AG04449 (cell line): ENCODE results near the gene MKKS.

Experiments used
- CTCF ChIA-PET: fragments of 350-600 bp; formaldehyde crosslinking; extraction: SDS; loops from one replicate; lab custom pipeline; 2021; ENCODE audit warnings: antibody characterized with exemption; lab: Yijun Ruan, JAX
- POLR2A ChIA-PET: fragments of 400-600, 350-600 bp; formaldehyde crosslinking; extraction: SDS; loops from one replicate; lab custom pipeline; 2020; ENCODE audit warnings: antibody characterized with exemption, inconsistent platforms; lab: Yijun Ruan, JAX
- DNase-seq: peaks from one replicate; pipeline ENCODE4 v3.0.0-alpha.2; 2010; ENCODE audit warnings: low read depth, low spot score
- H3K4me3 ChIP-seq: 2 replicates; pipeline ENCODE4 v1.5.1; 2011; ENCODE audit warnings: low read depth, mild to moderate bottlenecking, control low read depth, low read length
- CTCF ChIP-seq: IDR thresholded peaks from one replicate; pipeline ENCODE4 v1.5.1; 2011; ENCODE audit warnings: mild to moderate bottlenecking, moderate library complexity, low read length, control low read depth, inconsistent platforms; ENCODE audit not compliant: insufficient read depth; ENCODE audit errors: missing control alignments

Gene MKKS

GRCh38 chr20:10415013-10415650 lies 18.9 kb downstream of the MKKS start:
- CTCF ChIA-PET: interaction anchor here (1.7 to 6.4 kb wide), 2 partner anchors 12 to 324 kb away, joined by 5 to 48 read pairs; no protein-coding TSS in a partner anchor
- POLR2A ChIA-PET: no interaction called here
- no peak for DNase-seq
- H3K4me3 ChIP-seq: no peak overlapping the region
- TF ChIP-seq CTCF: no peak

GRCh38 chr20:10412591-10413408 lies 21.2 kb downstream of the MKKS start:
- H3K4me3 ChIP-seq: no peak overlapping the region
- CTCF ChIA-PET: interaction anchor here (0.9 to 6.4 kb wide), 7 partner anchors 11 to 436 kb away, joined by 3 to 48 read pairs (median 5); no protein-coding TSS in a partner anchor
- DNase-seq: no peak
- no peak for TF ChIP-seq CTCF
- POLR2A ChIA-PET: no interaction called here

- DNase-seq: no peak
- TF ChIP-seq CTCF: no peak
- ChIA-PET CTCF (interaction anchor here (0.7 to 2.6 kb wide), 4 partner anchors 13 to 433 kb away, joined by 3 to 10 read pairs (median 4); no protein-coding TSS in a partner anchor), POLR2A (no interaction called here)
- H3K4me3 ChIP-seq: no peak overlapping the region
Measured at GRCh38 chr20:10411673-10412072, 22.3 kb downstream of the MKKS start.

DNA sequence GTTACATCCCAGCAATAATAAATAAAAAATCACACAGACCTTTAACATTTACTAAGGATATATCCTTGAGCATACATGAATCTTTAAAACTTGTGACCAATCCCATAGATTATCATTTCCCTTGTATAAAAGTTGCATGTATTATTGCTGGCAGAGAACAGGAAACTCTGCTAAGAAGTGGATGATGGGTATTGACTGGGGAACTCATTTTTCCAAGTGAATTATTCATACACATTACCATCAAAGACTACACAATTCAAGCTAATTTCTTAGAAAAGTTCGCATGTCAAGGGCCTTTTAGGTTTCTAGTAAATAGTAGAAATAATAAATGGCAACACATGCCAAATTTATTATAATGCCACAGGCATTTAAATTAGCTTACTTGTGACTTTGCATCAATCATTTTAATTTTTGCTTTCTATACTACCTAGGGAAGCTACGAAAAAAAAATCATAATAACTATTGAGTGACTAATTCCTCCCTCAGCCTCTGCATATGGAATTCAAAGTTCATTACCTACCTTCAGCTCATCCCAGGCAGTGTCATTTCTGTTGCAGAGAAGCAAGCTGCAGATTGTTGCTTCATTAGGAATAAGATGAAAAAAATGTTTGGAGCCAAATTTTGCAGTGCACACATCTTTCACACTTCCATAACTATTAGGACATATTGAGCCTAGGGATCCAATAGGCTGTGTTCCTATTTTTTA lies 25.8 kb downstream of the MKKS start:
- TF ChIP-seq CTCF: no peak
- no peak for DNase-seq
- no peak overlapping the region for H3K4me3 ChIP-seq
- ChIA-PET CTCF (interaction anchor here (1.1 to 3.3 kb wide), 4 partner anchors 19 to 1136 kb away, joined by 3 to 17 read pairs (median 4); no protein-coding TSS in a partner anchor), POLR2A (no interaction called here)

DNA sequence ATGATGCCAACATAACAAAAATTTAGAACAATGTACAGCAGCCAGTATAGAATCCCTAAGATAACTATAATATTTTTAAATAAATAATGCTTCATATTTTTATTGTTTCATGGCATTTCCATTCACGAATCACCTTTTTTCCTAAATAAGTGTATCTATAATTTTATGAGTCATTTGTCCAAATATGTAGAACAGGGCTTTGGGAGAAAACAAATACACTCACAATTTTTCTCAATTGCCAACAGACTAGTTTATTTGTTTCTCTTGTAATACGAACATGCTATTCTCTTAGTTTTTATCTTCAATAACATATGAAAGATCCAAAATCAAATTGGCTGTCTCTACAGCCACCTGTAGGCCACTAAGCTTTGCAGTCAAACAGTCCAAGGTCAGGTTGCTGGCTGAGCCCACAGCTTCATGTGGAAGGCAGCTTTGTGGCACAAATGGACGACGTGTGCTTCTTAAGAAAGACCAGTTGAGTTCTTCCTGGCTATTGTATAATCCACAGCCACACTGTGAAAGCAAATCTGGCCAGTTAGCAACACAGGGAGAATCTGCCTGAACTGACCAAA lies 29.0 kb downstream of the MKKS start:
- POLR2A ChIA-PET: no interaction called here
- DNase-seq: no peak
- CTCF ChIA-PET: no interaction called here
- no peak for TF ChIP-seq CTCF
- H3K4me3 ChIP-seq: no peak overlapping the region
